ENCODE measurements around the gene MED29. TPM values are rescaled to one million over a fixed set of nuclear protein-coding genes. Genes with fewer than 3 reads are reported as not detected.
A peak's percentile ranks its signal among the peaks of the same experiment; 100 is the strongest.

MED29 gene
- total and polyA plus RNA-seq, 10 of the 15 experiments (the other 5 are each of a cell fraction or from before 2014, with no cell fraction given): 3.2 to 36.6 (median 22.8) TPM

- peak; percentile 85; the same call in 1 of the 2 replicates for TF ChIP-seq ZNF687 (IDR thresholded peaks at IDR 0.05)
- peak; percentile 98 for TF ChIP-seq BACH1 (IDR thresholded peaks at IDR 0.05; ENCODE audit: borderline replicate concordance)
- peak; percentile 98 for TF ChIP-seq RELB (IDR thresholded peaks at IDR 0.05; ENCODE audit: low read depth)
- peak; percentile 46 for TF ChIP-seq PBX3 (IDR thresholded peaks at IDR 0.05; ENCODE audit: insufficient replicate concordance, low read depth, low read length)
- peak; percentile 86; the same call in 1 of the 2 replicates for TF ChIP-seq YBX1 (IDR thresholded peaks at IDR 0.05)
- no peak for TF ChIP-seq KDM1A (IDR thresholded peaks at IDR 0.05; ENCODE audit: borderline replicate concordance)
- peak; percentile 64; the same call in 1 of the 2 replicates for TF ChIP-seq BCL11A (IDR thresholded peaks at IDR 0.05; ENCODE audit: low read depth, low read length)
- 0 out of 2 replicates have a peak, but pooled peaks have one; percentile 4 for TF ChIP-seq NR2C1 (IDR thresholded peaks at IDR 0.05)
- peak; percentile 37; the same call in 1 of the 2 replicates for TF ChIP-seq TCF12 (IDR thresholded peaks at IDR 0.05; ENCODE audit: low read depth, low read length)
- TF ChIP-seq PRDM15 (CRISPR knock-in tag; IDR thresholded peaks at IDR 0.05): 0 out of 2 replicates have a peak, but pooled peaks have one; percentile 62
These were observed 19.0 kb downstream of the MED29 start (continued) for GRCh38 chr19:39410017-39410830.

Data from GM12878 (cell line).